K562 (cell line): ENCODE data around the gene TNFAIP1. TPM values are rescaled to one million over a fixed set of nuclear protein-coding genes. Genes with fewer than 3 reads are reported as not detected.

ENCODE experiments used
- BMI1 ChIP-seq: fragments of 150-350 bp; IDR thresholded peaks from 2 replicates; pipeline ENCODE4 v1.6.1; 2014; ENCODE audit warnings: low read length
- CSDE1 ChIP-seq, 2 experiments: fragments of 450-650 bp; IDR thresholded peaks; 2 replicates each; pipeline ENCODE4 v1.6.1; 2016; ENCODE audit warnings: mild to moderate bottlenecking in 1 of 2
- HDAC2 ChIP-seq: fragments of 450-650 bp; IDR thresholded peaks from 2 replicates; pipeline ENCODE4 v1.6.1; 2016; ENCODE audit warnings: mild to moderate bottlenecking
- MLLT1 ChIP-seq, 2 experiments: fragments of 450-650 bp; IDR thresholded peaks; 2 replicates each; pipeline ENCODE4 v1.6.1; 2016
- NFATC3 ChIP-seq: fragments of 450-650 bp; IDR thresholded peaks from 2 replicates; pipeline ENCODE4 v1.6.1; 2017; ENCODE audit warnings: mild to moderate bottlenecking
- NFE2 ChIP-seq: IDR thresholded peaks from 2 replicates; pipeline ENCODE4 v1.6.1; 2014; ENCODE audit warnings: antibody characterized with exemption, low read depth
- NFIX ChIP-seq: fragments of 250-450 bp; sonication (Bioruptor Pico); IDR thresholded peaks from 2 replicates; pipeline ENCODE4 v1.4.0; 2020; ENCODE audit warnings: low read depth, mild to moderate bottlenecking, moderate library complexity
- PHF8 ChIP-seq: fragments of 200-600 bp; sonication (generic); IDR thresholded peaks from 2 replicates; pipeline ENCODE4 v1.6.1; 2012; ENCODE audit warnings: mixed run types, mild to moderate bottlenecking, inconsistent platforms, low read length, moderate library complexity, borderline replicate concordance
- PML ChIP-seq: IDR thresholded peaks from 2 replicates; pipeline ENCODE4 v1.6.1; 2012; ENCODE audit warnings: low read length, inconsistent platforms
- POLR2H ChIP-seq: IDR thresholded peaks from 2 replicates; pipeline ENCODE4 v1.6.1; 2016; ENCODE audit warnings: missing genetic modification characterization, low read depth, mild to moderate bottlenecking, control low read depth, missing compliant biosample characterization, moderate library complexity
- RFX7 ChIP-seq: fragments of 250-450 bp; sonication (Bioruptor Pico); IDR thresholded peaks from 2 replicates; pipeline ENCODE4 v1.5.1; 2021; ENCODE audit warnings: mild to moderate bottlenecking
- SMAD4 ChIP-seq: fragments of 250-450 bp; sonication (Bioruptor Pico); conservative IDR thresholded peaks from 2 replicates; pipeline ENCODE4 v1.8.0; 2021; ENCODE audit warnings: inconsistent platforms, mild to moderate bottlenecking, moderate library complexity
- SMARCA4 ChIP-seq: fragments of 450-650 bp; IDR thresholded peaks from 2 replicates; pipeline ENCODE4 v1.6.1; 2016
- SMARCC2 ChIP-seq: fragments of 450-650 bp; IDR thresholded peaks from 2 replicates; pipeline ENCODE4 v1.6.1; 2017; ENCODE audit warnings: antibody characterized with exemption, moderate library complexity, mild to moderate bottlenecking, low read depth
- SRSF3 ChIP-seq: fragments of 200-400 bp; formaldehyde crosslinking; IDR thresholded peaks from 2 replicates; pipeline ENCODE4 v1.6.1; 2016; ENCODE audit warnings: mild to moderate bottlenecking, low read length, moderate library complexity; ENCODE audit not compliant: insufficient read depth
- THRAP3 ChIP-seq: fragments of 450-650 bp; IDR thresholded peaks from 2 replicates; pipeline ENCODE4 v1.6.1; 2016; ENCODE audit warnings: mild to moderate bottlenecking, inconsistent platforms, borderline replicate concordance
- ZEB2 ChIP-seq: fragments of 450-650 bp; IDR thresholded peaks from 2 replicates; pipeline ENCODE4 v1.6.1; 2016
- ZFX ChIP-seq: sonication (generic); formaldehyde crosslinking; IDR thresholded peaks from 2 replicates; pipeline ENCODE4 v1.8.0; 2022; ENCODE audit warnings: mild to moderate bottlenecking, missing genetic modification reagents, moderate library complexity
- ZNF384 ChIP-seq: IDR thresholded peaks from 2 replicates; pipeline ENCODE4 v1.6.1; 2012; ENCODE audit warnings: low read depth, low read length, improper control_type of control experiment
- ZNF41 ChIP-seq: fragments of 250-450 bp; sonication (Bioruptor Pico); conservative IDR thresholded peaks from 2 replicates; pipeline ENCODE4 v1.4.0; 2020; ENCODE audit warnings: mild to moderate bottlenecking
- ZNF609 ChIP-seq: sonication (generic); formaldehyde crosslinking; IDR thresholded peaks from 2 replicates; pipeline ENCODE4 v1.8.1; 2023; ENCODE audit warnings: missing genetic modification reagents, mild to moderate bottlenecking, borderline replicate concordance
- ZNF639 ChIP-seq, 2 experiments: fragments of 200-800 bp in 1 of 2; sonication (Bioruptor generic) in 1 of 2; sonication (generic) in 1 of 2; formaldehyde crosslinking in 1 of 2; IDR thresholded peaks in 1 of 2; conservative IDR thresholded peaks in 1 of 2; 2 replicates each; pipeline versions ENCODE4 v1.5.0 to v1.6.1; 2016 to 2020; ENCODE audit warnings: missing compliant biosample characterization in 1 of 2, missing genetic modification characterization in 1 of 2, missing genetic modification reagents in 1 of 2
- polyA plus RNA-seq, 8 experiments: library from polyadenylated mRNA; depleted of rRNA in 4 of 8; stranded (reverse) in 5 of 8; unstranded in 3 of 8; fragments of >200 nt; fragmentation: Nextera tagmentation in 2 of 8; fragmentation: Illumina TruSeq in 1 of 8; extraction: Ambion mirVana in 2 of 8; extraction: Trizol in 1 of 8; gene quantifications; 2 replicates each; pipeline versions ENCODE4 v1.2.1 to v1.2.3, GENCODE V29; 2011 to 2014; ENCODE audit warnings: inconsistent platforms in 1 of 8, missing spikeins in 1 of 8
- total RNA-seq, 7 experiments: library from RNA; depleted of rRNA in 6 of 7; stranded (reverse); fragments of >200 nt in 6 of 7; fragmentation: Illumina TruSeq in 2 of 7; extraction: Trizol in 2 of 7; gene quantifications; 2 replicates each; pipeline versions ENCODE4 v1.2.1 to v1.2.3, GENCODE V29; 2011 to 2021; ENCODE audit warnings: low replicate concordance in 1 of 7

Gene TNFAIP1
- total and polyA plus RNA-seq, 9 of the 15 experiments (the other 6 are each of a cell fraction or from before 2014, with no cell fraction given), result 2.1 to 20.1 (median 8.2) TPM

GRCh38 chr17:28357061-28357900 lies 21.7 kb downstream of the TNFAIP1 start, which contains the start of gene POLDIP2 (continued):
- no peak for TF ChIP-seq RFX7
- peak; percentile 88 for TF ChIP-seq POLR2H
- no peak for TF ChIP-seq THRAP3
- TF ChIP-seq NFIX (CRISPR knock-in tag), result no peak
- no peak for TF ChIP-seq ZEB2
- no peak for TF ChIP-seq SRSF3
- TF ChIP-seq ZNF384, result no peak
- no peak for TF ChIP-seq NFE2
- TF ChIP-seq NFATC3, result no peak
- TF ChIP-seq ZNF41, result no peak
- TF ChIP-seq BMI1, result no peak
- TF ChIP-seq SMAD4 (CRISPR knock-in tag), result 0 out of 2 replicates have a peak, but pooled peaks have one; percentile 53
- TF ChIP-seq SMARCA4, result no peak
- TF ChIP-seq PML, result peak; percentile 60; the same call in 1 of the 2 replicates
- TF ChIP-seq PHF8, result peak; percentile 98; the same call in 1 of the 2 replicates
- no peak; a peak in 1 of 4 replicates for TF ChIP-seq CSDE1 (IDR thresholded peaks at IDR 0.05)
- TF ChIP-seq SMARCC2, result no peak
- TF ChIP-seq ZNF609 (CRISPR knock-in tag), result no peak
- peak; percentile 95 for TF ChIP-seq HDAC2
- no peak for TF ChIP-seq MLLT1 (IDR thresholded peaks at IDR 0.05)
- peak in 1 of 2 experiments; percentile 87; a peak in 2 of 4 replicates for TF ChIP-seq ZNF639 (CRISPR knock-in tag; conservative IDR thresholded peaks at IDR 0.05 in 1 of 2, IDR thresholded peaks at IDR 0.05 in 1 of 2)
- peak; percentile 88 for TF ChIP-seq ZFX (CRISPR knock-in tag)
